Retinal pigment epithelial cell (primary cell): ENCODE measurements around the gene ING2.
"Not testable (repeated sequence)": the region's sequence is repeated elsewhere in the genome, so short reads cannot be mapped to it uniquely, and the experiment has no call there.

Source experiments
- DNase-seq: peaks from one replicate; pipeline ENCODE4 v3.0.0-alpha.2; 2010; ENCODE audit warnings: low read depth
- H3K4me3 ChIP-seq: 2 replicates; pipeline ENCODE4 v1.5.1; 2011; ENCODE audit warnings: mild to moderate bottlenecking, low read length, control low read depth, moderate library complexity
- CTCF ChIP-seq: conservative IDR thresholded peaks from 2 replicates; pipeline ENCODE4 v1.5.1; 2011; ENCODE audit warnings: low read depth, low read length, control low read depth, inconsistent platforms

The ING2 gene

DNA sequence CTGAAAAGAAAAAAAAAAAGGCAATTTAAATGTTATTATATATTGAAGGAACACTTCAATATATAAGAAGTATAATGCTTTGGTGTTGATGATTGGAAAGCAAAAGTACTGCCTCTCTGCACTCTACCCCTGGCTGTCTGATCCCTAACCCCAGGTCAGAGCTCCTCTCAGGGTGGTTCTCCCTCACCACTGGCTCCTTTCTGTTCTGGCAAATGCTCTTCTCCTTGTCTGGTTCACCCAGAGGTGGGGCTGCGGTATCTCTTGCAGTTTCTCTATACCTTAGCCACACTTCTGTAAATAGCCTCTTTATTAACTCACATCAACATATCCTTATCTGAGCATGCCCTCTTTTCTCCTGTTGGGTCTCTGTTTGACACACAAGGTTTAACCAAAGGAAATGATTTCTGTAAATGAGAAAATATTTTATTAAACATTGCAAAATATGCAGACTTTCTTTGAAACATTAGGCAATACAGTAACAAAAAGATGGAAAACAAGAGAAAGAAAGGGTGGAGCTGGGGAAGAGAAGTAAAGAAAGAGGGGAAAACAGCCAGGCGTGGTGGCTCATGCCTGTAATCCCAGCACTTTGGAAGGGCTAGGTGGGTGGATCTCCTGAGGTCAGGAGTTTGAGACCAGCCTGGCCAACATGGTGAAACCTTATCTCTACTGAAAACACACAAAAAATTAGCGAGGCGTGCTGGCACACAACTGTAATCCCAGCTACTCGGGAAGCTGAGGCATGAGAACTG, 45.7 kb downstream of the ING2 start:
- H3K4me3 ChIP-seq = no peak overlapping the region
- DNase-seq = no peak
- no peak for TF ChIP-seq CTCF

GRCh38 chr4:183552274-183553146, 47.7 kb downstream of the ING2 start:
- TF ChIP-seq CTCF = no peak
- no peak overlapping the region for H3K4me3 ChIP-seq
- DNase-seq = no peak

GRCh38 chr4:183553147-183553478, 48.3 kb downstream of the ING2 start:
- not testable (repeated sequence) for DNase-seq, H3K4me3 ChIP-seq

GRCh38 chr4:183553601-183554345, 48.9 kb downstream of the ING2 start:
- no peak for DNase-seq
- no peak for TF ChIP-seq CTCF

DNA sequence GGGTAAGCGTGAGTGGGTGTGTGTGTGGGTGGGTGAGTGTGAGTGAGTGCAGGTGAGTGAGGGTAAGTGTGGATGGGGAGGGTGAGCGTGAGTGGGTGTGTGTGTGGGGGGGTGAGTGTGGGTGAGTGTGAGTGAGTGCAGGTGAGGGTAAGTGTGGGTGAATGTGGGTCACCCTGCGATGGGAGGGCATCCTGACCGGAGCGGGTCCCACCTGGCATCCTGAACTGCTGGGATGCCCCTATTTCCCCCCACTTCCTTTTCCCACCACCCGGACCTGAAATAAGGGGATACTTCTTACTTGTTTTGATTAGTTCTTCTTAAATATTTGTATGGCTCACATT, 49.5 kb downstream of the ING2 start:
- H3K4me3 ChIP-seq = no peak overlapping the region
- no peak for DNase-seq
- TF ChIP-seq CTCF = no peak

More at GRCh38 chr4:183553601-183554345, 48.9 kb downstream of the ING2 start:
- H3K4me3 ChIP-seq = no peak overlapping the region

GRCh38 chr4:183554878-183555585, 50.2 kb downstream of the ING2 start:
- no peak for DNase-seq
- H3K4me3 ChIP-seq = no peak overlapping the region
- TF ChIP-seq CTCF = no peak

DNA sequence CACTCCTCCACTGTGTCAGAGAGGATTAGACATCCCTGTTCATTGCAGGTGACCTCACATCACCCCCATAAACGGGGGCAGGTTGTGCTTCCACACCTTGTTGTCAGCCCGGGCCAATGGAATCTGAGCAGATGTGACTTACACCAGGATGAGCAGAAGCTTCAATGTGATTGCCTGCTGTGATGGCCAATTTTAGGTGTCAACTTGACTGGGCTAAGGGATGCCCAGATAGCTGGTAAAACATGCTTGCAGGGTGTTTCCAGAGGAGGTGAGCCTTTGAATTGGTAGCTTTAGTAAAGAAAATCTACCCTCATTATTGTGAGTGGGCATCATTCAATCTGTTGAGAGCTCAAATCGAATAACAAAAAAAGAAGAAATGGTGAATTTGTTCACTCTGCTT, 52.1 kb downstream of the ING2 start:
- H3K4me3 ChIP-seq = no peak overlapping the region
- TF ChIP-seq CTCF = no peak
- no peak for DNase-seq
